Measurements from ENCODE around the gene SIPA1L2.

DNA sequence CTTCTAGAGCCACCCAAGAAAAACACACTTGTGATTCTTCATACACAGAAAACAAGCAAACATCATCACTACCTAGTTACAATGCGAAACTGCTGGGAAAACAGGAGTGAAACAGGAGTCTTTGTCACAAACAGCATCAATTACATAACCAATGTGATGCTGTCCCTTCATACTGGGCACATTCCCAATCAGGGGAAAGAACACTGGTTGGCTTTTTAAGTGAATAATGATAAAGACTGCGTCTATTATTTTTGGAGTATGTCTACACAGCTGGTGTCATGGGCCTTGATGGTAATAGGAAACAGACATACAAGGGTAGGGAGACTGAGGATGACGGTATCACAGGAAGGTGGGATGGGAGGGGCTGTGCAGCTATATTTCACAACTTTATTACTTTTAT, 43.3 kb downstream of the SIPA1L2 start:
- TF ChIP-seq POLR2AphosphoS5 (IDR thresholded peaks at IDR 0.05; ENCODE audit: low read depth, low read length): no peak
- no peak for TF ChIP-seq POLR2A (IDR thresholded peaks at IDR 0.05; ENCODE audit: low read depth, low read length)
- TF ChIP-seq TAF1 (IDR thresholded peaks at IDR 0.05; ENCODE audit: low read depth, low read length): no peak

Measured in GM12891 (cell line).